ENCODE measurements around the gene SOWAHD.
"Not testable (repeated sequence)": the region's sequence is repeated elsewhere in the genome, so short reads cannot be mapped to it uniquely, and the experiment has no call there.

The SOWAHD gene, protein sequence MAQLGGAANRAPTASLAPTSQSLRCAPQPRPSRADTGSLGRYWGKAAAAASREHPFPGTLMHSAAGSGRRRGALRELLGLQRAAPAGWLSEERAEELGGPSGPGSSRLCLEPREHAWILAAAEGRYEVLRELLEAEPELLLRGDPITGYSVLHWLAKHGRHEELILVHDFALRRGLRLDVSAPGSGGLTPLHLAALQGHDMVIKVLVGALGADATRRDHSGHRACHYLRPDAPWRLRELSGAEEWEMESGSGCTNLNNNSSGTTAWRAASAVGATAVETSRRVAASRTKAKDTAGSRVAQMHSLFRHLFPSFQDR

DNA sequence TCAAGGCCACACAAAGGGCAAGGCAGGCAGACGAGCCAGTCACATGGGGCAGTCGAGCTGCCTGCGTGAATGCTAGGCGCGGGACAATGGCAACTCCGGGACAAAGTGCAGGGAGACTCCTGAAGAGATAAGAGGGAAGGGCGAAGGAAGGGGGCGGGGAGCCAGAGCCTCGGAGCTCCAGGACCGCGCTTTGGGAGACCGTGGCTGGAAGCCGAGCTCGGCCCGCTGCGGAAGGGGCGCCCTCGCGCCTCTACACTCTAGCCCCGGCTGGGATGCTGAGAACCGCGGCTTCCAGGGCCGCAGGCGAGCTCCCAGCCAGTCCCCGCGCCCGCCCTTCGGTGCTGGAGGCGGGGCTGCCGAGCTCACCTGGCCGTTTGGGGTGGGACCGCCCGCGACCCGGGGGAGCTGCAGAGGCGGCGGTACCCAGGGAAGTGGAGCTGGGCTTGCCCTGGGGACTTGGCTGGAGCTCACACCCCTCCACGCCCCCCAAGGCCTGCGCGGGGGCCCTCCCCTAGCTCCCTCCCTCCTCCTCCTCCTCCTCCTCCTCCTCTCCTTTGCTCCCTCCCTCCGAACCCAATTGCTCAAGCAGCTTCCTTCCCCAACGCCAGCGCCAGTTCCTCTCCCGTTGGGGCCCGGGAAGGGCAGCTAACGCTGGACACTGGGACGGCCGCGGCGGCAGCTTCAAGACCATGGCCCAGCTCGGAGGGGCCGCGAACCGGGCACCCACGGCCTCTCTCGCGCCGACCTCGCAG is at the start of gene SOWAHD:
Gene SOWAHD, plus strand, starts transcription at position 610 of the 752 bp plus-strand sequence. Its CDS starts 80 bp downstream, at position 690.
- DNase-seq = peak in 1 of 2 experiments; percentile 48

DNA sequence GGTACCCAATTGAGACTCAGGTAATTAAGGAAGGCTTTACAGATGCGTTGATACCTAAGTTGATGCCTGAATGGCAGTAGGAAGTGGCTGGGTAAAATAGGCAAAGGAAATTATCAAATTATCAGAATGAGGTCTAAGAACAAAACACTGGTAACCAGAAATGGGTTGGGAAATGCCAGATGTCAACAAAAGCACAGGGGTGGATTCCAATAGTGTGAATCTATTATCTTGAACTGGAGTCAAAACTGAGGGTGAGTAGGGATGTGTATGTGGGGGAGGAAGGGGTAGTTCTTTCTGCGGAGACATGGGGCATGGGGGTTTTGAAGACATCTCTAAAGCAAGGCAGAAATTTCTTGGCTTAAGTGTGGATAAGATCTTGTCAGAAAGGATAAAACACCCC is 49.5 kb upstream of the SOWAHD start:
- DNase-seq = no peak

DNA sequence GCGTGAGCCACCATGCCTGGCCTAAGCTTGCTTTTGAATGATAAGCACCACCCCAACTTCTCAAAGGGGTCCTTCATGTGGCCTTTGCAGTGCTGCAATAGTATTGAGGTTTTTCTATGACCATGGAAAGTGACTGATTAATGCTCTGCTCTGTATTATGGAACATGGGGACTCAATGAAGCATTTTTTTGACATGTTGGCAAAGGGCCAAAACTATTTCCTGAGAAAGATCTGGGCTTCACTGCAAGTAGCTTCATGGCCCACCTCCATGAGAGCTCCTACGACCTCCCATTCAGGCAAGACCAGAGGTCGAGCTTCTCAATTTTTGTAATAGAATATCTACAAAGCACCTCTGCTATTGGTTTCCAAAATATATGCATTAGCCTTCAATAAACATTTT is 48.8 kb upstream of the SOWAHD start:
- no peak for DNase-seq

DNA sequence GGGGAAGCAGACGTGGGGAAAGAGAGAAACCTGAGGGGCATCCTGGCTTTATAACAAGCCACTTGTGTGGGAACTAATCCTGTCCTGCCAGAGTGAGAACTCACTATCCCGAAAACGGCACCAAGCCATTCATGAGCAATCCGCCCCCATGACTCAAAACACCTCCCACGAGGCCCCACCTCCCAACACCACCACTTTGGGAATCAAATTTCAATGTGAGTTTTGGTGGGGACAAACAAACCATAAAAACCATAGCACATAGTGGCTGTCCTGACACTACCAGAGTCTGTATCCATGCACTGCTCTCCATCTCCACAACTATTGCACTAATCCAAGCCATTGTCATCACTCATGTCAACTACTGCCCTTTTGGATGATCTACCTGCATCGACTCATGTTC is 36.9 kb upstream of the SOWAHD start:
- no peak for DNase-seq

DNA sequence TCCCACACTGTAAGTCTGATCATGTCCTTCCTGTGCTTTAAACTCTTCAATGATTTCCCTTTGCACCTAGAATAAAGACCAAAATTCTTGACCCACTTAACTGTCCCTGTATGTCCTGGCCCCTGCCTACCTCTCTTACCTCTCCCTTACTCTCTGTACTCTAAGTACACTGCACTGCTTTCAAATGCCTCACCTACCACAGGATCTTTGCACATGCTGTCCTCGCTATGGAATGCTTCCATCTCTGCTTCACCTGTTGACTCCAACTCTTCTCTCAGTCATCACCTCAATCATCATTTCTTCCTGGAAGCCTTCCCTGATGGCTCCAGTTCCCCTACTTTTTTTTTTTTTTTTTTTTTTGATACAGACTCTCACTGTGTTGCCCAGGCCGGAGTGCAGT is 36.5 kb upstream of the SOWAHD start:
- DNase-seq = no peak

DNA sequence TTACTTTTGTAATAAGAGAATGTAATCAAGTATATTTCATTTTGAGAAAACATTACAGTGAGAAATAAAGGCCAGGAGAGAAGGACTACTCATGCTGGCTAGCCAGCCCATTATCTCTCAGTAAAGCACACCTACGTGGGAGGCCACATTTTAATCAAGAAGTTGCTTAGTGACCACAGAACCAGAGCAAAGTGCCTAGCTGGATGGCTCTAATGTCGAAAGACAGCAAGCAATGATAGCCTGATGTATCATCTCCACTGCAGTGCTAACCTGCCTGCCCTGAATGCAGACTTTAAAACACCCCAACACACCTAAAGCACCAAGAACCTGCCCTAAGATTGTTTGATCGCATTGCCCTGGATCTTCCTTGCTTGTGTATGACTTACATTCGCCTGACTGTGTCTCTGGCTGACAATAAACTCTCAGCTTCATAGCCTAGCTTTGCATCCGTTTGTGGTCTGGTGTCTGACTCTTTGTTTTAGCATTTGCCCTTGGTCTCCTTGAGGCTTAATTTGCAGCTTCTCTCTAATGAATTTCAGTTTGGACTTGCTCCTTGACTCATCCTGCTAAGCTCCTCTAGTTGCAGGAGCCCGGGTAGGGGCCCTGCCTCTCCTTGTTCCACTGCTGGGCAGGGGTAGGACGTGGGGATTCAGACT is 31.4 kb upstream of the SOWAHD start:
- DNase-seq = no peak

DNA sequence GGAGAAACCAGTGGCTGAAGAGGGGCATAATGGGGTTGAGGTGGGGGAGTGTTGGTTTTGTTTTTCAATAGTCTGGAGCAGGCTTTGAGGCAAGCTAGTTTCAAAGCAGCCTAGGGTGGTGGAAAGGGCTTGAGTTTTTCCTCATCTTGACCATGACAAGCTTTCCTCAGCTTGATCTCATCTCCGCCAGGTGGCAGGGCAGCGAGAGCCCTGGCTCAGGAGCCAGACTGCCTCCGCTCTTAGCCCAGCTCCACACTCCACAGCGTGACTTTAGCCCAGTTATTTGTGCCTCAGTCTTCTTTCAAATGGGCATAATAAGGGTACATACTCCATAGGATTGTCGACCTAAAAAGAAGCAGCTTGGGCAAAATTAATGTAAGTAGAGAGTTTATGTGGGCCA is 29.9 kb upstream of the SOWAHD start:
- no peak for DNase-seq

DNA sequence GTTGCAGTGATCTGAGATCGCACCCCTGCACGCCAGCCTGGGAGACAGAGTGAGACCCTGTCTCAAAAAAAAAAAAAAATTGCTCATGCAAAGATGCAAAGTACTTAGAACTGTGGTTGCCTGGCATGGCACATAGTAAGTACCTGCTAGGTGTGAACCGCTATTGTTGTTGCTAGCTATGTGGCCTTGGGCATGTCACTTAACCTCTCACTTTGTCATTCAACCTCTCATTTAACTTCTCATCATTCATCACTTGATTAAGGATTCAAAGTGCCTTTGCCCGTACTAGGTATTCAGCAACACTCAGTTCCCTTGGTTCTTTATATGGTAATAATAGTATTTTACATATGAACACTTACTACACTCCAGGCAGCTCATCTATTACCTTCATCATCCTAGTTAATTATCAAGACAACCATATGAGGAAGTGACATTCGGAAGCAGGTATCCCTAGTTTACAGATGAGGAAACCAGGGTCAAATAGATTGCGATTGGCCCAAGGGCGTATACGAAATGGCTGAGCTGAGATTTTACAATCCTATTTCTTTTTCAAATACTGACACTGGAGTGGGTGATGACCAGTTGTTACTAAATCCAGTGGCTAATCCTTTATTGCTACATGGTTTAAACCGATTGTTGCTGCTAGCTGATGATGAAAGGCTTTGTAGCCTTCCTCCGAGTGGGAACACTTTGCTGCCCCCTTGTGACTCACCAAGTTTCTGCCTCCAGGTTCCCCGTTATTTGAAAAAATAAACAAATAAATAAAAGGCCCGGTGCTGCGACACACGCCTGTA is 28.8 kb upstream of the SOWAHD start:
- peak in 1 of 2 experiments; percentile 1 for DNase-seq

DNA sequence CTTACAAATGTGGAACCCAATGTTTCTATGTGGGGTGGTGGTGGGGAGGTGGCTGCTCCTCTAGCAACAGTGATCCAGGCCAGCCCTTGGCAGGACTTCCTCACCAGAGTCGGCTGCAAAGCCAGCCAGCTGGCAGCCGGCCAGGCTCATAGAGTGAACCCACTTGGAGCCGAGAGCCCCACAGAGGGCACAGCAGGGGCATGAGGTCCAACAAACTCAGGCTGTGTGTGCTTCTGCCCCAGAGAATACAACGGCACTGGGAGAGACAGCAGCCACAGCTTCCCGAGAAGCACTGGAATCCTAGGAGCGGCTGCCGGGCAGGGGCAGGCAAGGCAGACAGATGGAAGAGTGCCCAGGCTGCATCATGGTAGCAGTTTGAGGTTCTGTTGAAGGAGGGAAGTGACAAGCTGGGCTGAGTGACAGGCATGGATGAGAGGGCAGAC is 23.5 kb upstream of the SOWAHD start:
- no peak for DNase-seq

DNA sequence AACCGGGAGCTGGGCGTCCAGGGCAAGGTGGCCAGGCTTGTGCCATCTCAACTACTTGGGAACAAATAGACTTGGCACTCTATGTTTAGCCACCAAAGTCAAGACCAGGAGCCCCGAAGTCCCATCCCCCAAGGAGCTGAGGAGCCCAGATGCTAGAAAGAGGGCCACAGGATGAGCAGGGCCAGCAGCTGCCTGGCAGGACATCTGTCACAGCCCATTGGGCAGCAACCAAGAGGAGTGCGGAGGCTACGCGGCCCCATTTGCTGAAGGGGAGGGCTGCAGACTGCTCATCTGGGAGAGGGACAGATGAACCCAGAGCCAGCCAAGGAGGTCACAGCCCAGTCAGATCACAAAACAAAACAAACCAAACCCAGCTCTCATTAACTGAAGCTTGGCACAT is 22.9 kb upstream of the SOWAHD start:
- DNase-seq = no peak

DNA sequence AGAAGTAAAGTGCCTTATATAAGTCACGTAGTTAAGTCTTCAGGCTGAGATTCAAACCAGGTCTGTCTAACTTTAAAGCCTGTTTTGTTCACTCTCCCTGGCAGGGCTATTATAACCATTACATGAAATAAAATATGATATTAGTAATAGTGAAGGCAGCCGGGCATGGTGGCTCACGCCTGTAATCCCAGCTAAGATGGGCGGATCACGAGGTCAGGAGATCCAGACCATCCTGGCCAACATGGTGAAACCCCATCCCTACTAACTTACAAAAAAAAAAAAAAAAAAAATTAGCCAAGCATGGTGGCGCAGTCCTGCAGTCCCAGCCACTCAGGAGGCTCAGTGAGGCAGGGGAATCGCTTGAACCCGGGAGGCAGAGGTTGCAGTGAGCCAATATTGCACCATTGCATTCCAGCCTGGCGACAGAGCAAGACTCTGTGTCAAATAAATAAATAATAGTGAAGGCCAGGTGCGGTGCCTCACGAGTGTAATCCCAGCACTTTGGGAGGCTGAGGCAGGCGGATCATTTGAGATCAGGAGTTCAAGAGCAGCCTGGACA is 22.1 kb upstream of the SOWAHD start:
- no peak for DNase-seq

DNA sequence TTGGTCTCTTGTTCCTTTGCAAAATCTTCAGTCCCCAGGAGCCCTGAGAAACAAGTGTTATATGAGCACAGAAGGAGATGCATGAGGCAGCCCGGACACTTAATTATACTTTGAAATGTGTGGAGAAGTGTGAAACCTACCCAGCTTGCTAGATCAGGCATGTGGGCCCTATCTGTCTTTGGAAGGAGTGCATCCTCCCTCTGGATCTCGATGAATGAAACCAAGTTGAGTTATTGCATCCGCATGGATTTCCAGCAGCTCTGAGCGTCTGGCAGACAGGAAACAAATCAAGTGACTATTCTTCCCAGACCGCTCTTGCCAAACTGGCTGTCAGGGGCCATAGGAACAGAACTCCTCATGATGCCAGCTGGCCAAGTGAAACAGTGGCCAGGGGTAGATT is 19.6 kb upstream of the SOWAHD start:
- DNase-seq = no peak

DNA sequence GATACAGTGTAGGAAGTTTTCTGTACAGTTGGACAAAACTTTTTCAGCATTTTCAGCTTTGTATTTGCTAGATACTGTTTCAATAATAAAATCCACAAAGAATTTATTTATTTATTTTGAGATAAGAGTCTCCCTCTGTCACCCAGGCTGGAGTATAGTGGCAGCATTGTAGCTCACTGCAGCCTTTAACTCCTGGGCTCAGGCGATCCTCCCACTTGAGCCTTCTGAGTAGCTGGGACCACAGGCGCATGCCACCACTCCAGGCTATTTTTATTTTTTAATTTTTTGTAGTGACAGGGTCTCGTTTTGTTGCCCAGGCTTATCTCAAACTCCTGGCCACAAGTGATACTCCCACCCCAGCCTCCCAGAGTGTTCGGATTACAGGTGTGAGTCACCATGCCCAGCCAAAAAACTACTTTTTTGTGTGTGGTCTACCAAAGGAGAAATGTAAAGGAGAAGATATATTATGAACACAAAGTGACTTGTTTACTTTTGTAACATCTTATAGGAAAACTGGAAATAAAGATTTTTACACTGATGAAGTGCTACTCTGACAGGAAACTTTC is 13.0 kb upstream of the SOWAHD start:
- no peak for DNase-seq

DNA sequence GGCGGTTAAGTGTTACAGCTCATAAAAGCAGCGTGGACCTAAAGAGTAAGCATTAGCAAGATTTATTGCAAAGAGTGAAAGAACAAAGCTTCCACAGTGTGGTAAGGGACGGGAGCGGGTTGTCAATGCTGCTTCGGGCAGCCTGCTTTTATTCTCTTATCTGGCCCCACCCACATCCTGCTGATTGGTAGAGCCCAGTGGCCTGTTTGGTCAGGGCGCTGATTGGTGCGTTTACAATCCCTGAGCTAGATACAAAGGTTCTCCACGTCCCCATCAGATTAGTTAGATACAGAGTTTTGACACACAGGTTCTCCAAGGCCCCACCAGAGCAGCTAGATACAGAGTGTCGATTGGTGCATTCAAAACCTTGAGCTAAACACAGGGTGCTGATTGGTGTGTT is 8.3 kb upstream of the SOWAHD start:
- not testable (repeated sequence) for DNase-seq

DNA sequence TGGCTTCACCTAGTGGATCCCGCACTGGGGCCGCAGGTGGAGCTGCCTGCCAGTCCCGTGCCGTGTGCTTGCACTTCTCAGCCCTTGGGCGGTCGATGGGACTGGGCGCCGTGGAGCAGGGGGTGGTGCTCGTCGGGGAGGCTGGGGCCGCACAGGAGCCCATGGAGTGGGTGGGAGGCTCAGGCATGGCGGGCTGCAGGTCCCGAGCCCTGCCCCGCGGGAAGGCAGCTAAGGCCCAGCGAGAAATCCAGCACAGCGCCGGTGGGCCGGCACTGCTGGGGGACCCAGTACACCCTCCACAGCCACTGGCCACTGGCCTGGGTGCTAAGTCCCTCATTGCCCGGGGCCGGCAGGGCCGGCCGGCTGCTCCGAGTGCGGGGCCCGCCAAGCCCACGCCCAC is 7.6 kb upstream of the SOWAHD start:
- not testable (repeated sequence) for DNase-seq

DNA sequence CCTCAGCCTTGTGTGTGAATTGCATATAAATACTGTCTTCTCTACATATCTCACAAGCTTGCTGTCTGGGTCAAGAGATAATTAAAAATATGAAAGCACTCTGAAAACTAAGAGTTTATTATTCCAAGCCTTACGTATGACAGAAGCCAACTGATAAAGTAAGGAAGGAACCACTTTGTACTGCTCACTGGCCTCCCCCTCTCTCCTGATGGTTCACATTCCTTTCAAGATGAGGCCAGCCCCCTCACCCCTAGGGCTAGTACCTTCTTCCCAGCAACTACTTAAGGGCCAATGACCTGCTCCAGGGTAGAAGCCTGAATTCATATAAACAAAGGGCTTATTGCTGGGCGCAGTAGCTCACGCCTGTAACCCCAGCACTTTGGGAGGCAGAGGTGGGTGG is 5.4 kb upstream of the SOWAHD start:
- DNase-seq = no peak

DNA sequence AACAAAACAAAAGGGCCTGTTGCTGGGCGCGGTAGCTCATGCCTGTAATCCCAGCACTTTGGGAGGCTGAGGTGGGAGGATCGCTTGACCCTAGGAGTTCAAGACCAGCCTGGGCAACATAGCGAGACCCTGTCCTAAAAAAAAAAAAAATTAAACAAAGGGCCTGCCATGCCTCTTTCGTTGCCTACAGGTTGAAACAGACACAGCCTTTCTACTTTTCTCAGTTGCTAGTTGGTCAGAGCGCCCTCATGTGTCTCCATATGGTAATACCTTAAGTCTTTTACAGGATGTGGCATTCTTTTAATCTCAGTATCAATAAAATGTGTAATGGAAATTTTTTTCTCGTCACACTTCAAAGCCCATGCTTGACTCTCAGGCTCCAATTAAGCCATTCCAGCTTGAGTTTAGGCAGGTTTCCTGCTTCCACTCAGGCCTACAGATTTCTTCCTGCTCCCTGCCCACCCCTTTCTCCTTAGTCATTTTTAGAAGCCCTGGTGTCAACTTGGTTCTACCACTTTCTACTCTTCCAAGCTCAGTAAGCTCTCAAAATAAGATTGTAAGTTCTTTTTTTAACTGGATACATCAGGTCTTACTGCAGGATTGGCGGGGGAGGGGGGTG is 4.6 kb upstream of the SOWAHD start:
- DNase-seq = peak in 1 of 2 experiments; percentile 32

DNA sequence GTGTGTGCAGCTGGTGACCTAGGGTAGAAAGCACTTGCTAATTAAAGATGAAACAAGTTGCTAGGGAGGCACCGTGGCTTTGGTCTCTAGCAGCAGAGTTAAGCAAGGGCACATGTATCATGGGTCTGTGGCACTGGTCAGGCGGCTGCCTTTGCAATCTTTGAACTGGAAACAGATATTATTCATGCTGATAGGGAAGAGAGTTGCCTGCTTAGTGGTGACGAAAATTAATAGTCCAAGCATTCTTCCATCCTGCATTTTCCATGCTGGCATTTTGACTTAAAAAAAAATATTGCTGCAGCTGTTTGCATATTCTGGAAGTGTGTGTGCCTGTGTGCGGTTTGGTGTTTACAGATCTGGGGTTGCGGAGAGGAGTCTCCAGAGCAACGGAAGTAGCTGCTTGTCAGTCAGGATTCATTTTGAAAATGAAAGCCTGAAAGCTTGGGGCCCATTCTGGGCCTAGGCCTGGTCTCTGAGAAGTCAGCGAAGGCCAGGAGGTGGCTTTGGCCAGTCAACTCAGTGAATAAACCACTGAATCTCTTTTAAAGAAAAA is 2.3 kb upstream of the SOWAHD start:
- no peak for DNase-seq

DNA sequence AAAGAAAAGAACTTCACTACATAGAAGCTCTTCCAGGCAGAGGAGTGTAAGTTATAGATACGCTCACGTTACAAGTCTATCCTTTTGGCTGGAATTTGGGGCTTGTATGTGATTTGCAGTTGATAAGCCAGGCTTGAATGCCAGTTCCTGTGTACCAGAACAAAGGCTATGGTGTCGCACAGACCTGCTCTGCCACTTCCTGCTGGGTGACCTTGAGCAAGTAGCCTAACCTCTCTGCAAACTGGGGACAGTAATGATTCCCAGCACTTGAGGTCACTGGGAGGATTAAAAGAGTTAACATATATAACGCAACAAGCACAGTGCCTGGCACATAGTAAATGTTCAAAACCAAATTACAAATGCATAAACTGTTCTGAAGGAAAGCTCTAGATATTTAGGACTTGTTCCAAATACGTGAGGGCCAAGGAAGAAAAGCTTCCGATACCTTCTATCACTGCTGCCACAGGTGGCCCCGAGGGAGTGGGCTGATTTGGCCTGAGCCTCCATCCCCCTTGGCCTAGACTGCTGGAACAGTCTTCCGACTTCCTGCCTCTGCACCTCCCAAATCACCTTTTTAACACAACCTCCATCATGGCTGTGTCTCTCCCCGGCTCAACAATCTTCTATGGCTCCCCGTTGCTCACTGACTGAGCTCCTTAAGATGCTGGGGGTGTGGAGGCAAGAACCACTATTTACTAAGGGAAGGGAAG is 1.3 kb upstream of the SOWAHD start:
- no peak for DNase-seq

DNA sequence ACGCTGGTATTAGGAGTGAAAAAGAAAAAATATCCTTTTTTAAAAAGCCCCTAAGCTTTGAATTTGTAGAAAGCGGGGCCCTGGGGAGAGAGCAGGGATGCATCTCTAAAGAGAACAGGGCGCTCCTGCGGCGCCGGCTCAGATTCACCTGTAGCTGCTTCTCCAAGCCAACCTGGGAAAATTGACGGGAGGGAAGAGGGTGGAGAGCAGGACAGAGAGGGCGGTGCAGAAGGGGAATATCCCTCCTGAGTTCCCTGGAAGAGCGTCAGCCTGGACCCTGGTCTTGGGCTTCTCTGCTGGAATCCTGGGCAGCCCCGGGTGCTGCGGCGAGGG is 776 bp upstream of the SOWAHD start:
- no peak for DNase-seq

DNA sequence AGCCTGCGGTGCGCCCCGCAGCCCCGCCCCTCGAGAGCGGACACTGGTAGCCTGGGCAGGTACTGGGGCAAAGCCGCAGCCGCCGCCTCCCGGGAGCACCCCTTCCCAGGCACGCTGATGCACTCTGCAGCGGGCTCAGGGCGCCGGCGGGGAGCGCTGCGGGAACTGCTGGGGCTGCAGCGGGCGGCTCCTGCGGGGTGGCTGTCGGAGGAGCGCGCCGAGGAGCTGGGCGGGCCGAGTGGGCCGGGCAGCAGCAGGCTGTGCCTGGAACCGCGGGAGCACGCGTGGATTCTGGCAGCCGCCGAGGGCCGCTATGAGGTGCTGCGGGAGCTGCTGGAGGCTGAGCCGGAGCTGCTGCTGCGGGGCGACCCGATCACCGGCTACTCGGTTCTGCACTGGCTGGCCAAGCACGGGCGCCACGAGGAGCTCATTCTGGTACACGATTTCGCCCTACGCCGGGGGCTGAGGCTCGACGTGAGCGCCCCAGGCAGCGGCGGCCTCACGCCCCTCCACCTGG is 401 bp downstream of the SOWAHD start:
- no peak for DNase-seq
